Stimulated activated CD8-positive, alpha-beta memory T cell treated with anti-CD3 and anti-CD28 coated beads, Interleukin-12 subunit alpha, Interleukin-12 subunit beta, amount 100 ng/mL, for 1 hour (primary cell): Measurements from ENCODE around the gene NDUFA3.
"Not testable (repeated sequence)": the region's sequence is repeated elsewhere in the genome, so short reads cannot be mapped to it uniquely, and the experiment has no call there.

ENCODE experiments used
- DNase-seq: peaks from one replicate; pipeline ENCODE4 v3.0.0-alpha.2; 2020; ENCODE audit warnings: low read depth

Gene NDUFA3

GRCh38 chr19:54102421-54103169 is at the start of gene NDUFA3:
TSS of gene NDUFA3 (plus strand) at chr19:54102855. CDS start at chr19:54102879, 24 bp downstream.
- peak; percentile 96 for DNase-seq

GRCh38 chr19:54062643-54063042 is 40.0 kb upstream of the NDUFA3 start:
- no peak for DNase-seq

GRCh38 chr19:54063350-54064116 is 39.1 kb upstream of the NDUFA3 start, which contains the start of gene VSTM1:
TSS of gene VSTM1 (minus strand) at chr19:54063897. CDS start at chr19:54063777, 120 bp downstream.
- no peak for DNase-seq

- DNase-seq, result no peak
Observed at GRCh38 chr19:54069470-54069869, 33.2 kb upstream of the NDUFA3 start.

- DNase-seq, result no peak
Observed at GRCh38 chr19:54073829-54074228, 28.8 kb upstream of the NDUFA3 start.

GRCh38 chr19:54074851-54075250 is 27.8 kb upstream of the NDUFA3 start:
- no peak for DNase-seq

GRCh38 chr19:54077334-54077733 is 25.3 kb upstream of the NDUFA3 start:
- no peak for DNase-seq

GRCh38 chr19:54081032-54081431 is 21.6 kb upstream of the NDUFA3 start, which contains the start of gene TARM1:
TSS of gene TARM1 (minus strand) at chr19:54081365. CDS start at chr19:54081340, 25 bp downstream.
- no peak for DNase-seq

- no peak for DNase-seq
Observed at GRCh38 chr19:54084410-54084809, 18.2 kb upstream of the NDUFA3 start.

GRCh38 chr19:54094426-54095000 is 8.1 kb upstream of the NDUFA3 start:
- no peak for DNase-seq

GRCh38 chr19:54095136-54095858 is 7.4 kb upstream of the NDUFA3 start:
- DNase-seq, result no peak

- not testable (repeated sequence) for DNase-seq
Observed at GRCh38 chr19:54095859-54096616, 6.6 kb upstream of the NDUFA3 start.

- DNase-seq, result no peak
Observed at GRCh38 chr19:54096617-54097106, 6.0 kb upstream of the NDUFA3 start.

GRCh38 chr19:54099190-54099902 is 3.3 kb upstream of the NDUFA3 start:
- no peak for DNase-seq

- not testable (repeated sequence) for DNase-seq
Observed at GRCh38 chr19:54099903-54100255, 2.8 kb upstream of the NDUFA3 start.

- no peak for DNase-seq
Observed at GRCh38 chr19:54100561-54100960, 2.1 kb upstream of the NDUFA3 start, which contains the start of gene OSCAR. TSS of gene OSCAR (minus strand) at chr19:54100803. CDS start at chr19:54100792, 11 bp downstream.

GRCh38 chr19:54104998-54105715 is 2.5 kb downstream of the NDUFA3 start:
- DNase-seq, result no peak

- no peak for DNase-seq
Observed at GRCh38 chr19:54105796-54106195, 3.1 kb downstream of the NDUFA3 start.

- no peak for DNase-seq
Observed at GRCh38 chr19:54106716-54107115, 4.1 kb downstream of the NDUFA3 start.
